ENCODE data around the gene LAIR1.
"Not testable (repeated sequence)": the region's sequence is repeated elsewhere in the genome, so short reads cannot be mapped to it uniquely, and the experiment has no call there.

The LAIR1 gene
- total RNA-seq = 53.8 reads per million, percentile 70 among the genes with 10 or more reads in this experiment

GRCh38 chr19:54364775-54365257, at the start of gene LAIR1:
TSS of gene LAIR1 (minus strand) at chr19:54364931. CDS start at chr19:54364804, 127 bp downstream.
- DNase-seq = peak; percentile 26

GRCh38 chr19:54414156-54414555, 49.4 kb upstream of the LAIR1 start:
- no peak for DNase-seq

GRCh38 chr19:54412877-54413276, 48.1 kb upstream of the LAIR1 start:
- no peak for DNase-seq

GRCh38 chr19:54411033-54411432, 46.3 kb upstream of the LAIR1 start:
- no peak for DNase-seq

GRCh38 chr19:54408456-54409026, 43.8 kb upstream of the LAIR1 start:
- no peak for DNase-seq

GRCh38 chr19:54407780-54408179, 43.0 kb upstream of the LAIR1 start:
- DNase-seq = no peak

- DNase-seq = no peak
Observed at GRCh38 chr19:54405628-54406027, 40.9 kb upstream of the LAIR1 start.

- no peak for DNase-seq
Observed at GRCh38 chr19:54403054-54403453, 38.3 kb upstream of the LAIR1 start.

- no peak for DNase-seq
Observed at GRCh38 chr19:54400913-54401312, 36.2 kb upstream of the LAIR1 start.

- no peak for DNase-seq
Observed at GRCh38 chr19:54399189-54399588, 34.5 kb upstream of the LAIR1 start.

GRCh38 chr19:54395685-54396084, 31.0 kb upstream of the LAIR1 start:
- no peak for DNase-seq

GRCh38 chr19:54393381-54393780, 28.6 kb upstream of the LAIR1 start:
- DNase-seq = no peak

- DNase-seq = no peak
Observed at GRCh38 chr19:54392105-54392504, 27.4 kb upstream of the LAIR1 start.

GRCh38 chr19:54391589-54392061, 26.9 kb upstream of the LAIR1 start:
- DNase-seq = no peak

- peak; percentile 67 for DNase-seq
Observed at GRCh38 chr19:54390942-54391577, 26.3 kb upstream of the LAIR1 start.

GRCh38 chr19:54389553-54389952, 24.8 kb upstream of the LAIR1 start:
- no peak for DNase-seq

- no peak for DNase-seq
Observed at GRCh38 chr19:54388802-54389139, 24.0 kb upstream of the LAIR1 start.

GRCh38 chr19:54387991-54388801, 23.5 kb upstream of the LAIR1 start:
- peak; percentile 21 for DNase-seq

GRCh38 chr19:54383330-54383729, 18.6 kb upstream of the LAIR1 start:
- no peak for DNase-seq

GRCh38 chr19:54382041-54382440, 17.3 kb upstream of the LAIR1 start:
- DNase-seq = not testable (repeated sequence)

GRCh38 chr19:54380897-54381296, 16.2 kb upstream of the LAIR1 start:
- DNase-seq = no peak

GRCh38 chr19:54379187-54379678, 14.5 kb upstream of the LAIR1 start:
- no peak for DNase-seq

- DNase-seq = no peak
Observed at GRCh38 chr19:54376610-54377285, 12.0 kb upstream of the LAIR1 start.

Measured in effector CD4-positive, alpha-beta T cell (primary cell).